ENCODE measurements around the gene ANKRD12. TPM values are rescaled to one million over a fixed set of nuclear protein-coding genes. Genes with fewer than 3 reads are reported as not detected.

The ANKRD12 gene
- polyA plus RNA-seq, 1 donor from 2014 or later, result 32.3 TPM

- Histone ChIP-seq H3K36me3 (ENCODE audit: insufficient read depth, low read length) (no peaks in the 10 kb centered on the region), H3K27ac (ENCODE audit: low read length) (no peak overlapping the region), H3K9ac (ENCODE audit: low read length) (no peak overlapping the region), H2AFZ (ENCODE audit: low read depth, low read length) (no peak overlapping the region), H3K4me2 (ENCODE audit: low read length) (no peak overlapping the region), H3K9me2 (ENCODE audit: insufficient read depth, low read length) (no peaks in the 10 kb centered on the region), H3K79me2 (replicated peaks; ENCODE audit: insufficient read depth, low read length) (no peaks in the 10 kb centered on the region), H3F3A (ENCODE audit: insufficient read depth, low read length, poor library complexity, severe bottlenecking) (no peaks in the 10 kb centered on the region), H3K4me3 (ENCODE audit: low read length) (no peak overlapping the region), H4K20me1 (ENCODE audit: insufficient read depth) (no peaks in the 10 kb centered on the region), H3K27me3 (ENCODE audit: insufficient read depth, low read depth, low read length) (no peaks in the 10 kb centered on the region), H3K9me3 (ENCODE audit: low read length) (no peaks in the 10 kb centered on the region)
- TF ChIP-seq RAD21 (conservative IDR thresholded peaks at IDR 0.05) (no peak), TAF1 (IDR thresholded peaks at IDR 0.05; ENCODE audit: low read depth) (no peak), POLR2AphosphoS5 (IDR thresholded peaks at IDR 0.05) (no peak), EZH2 (IDR thresholded peaks at IDR 0.05; ENCODE audit: borderline replicate concordance, insufficient read depth, low read length, poor library complexity, severe bottlenecking) (no peak), EP300 (conservative IDR thresholded peaks at IDR 0.05; ENCODE audit: poor library complexity, severe bottlenecking) (no peak), SMC3 (conservative IDR thresholded peaks at IDR 0.05; ENCODE audit: poor library complexity) (no peak), MXI1 (conservative IDR thresholded peaks at IDR 0.05; ENCODE audit: poor library complexity, severe bottlenecking) (no peak)
- TF ChIP-seq, protein P1, sequence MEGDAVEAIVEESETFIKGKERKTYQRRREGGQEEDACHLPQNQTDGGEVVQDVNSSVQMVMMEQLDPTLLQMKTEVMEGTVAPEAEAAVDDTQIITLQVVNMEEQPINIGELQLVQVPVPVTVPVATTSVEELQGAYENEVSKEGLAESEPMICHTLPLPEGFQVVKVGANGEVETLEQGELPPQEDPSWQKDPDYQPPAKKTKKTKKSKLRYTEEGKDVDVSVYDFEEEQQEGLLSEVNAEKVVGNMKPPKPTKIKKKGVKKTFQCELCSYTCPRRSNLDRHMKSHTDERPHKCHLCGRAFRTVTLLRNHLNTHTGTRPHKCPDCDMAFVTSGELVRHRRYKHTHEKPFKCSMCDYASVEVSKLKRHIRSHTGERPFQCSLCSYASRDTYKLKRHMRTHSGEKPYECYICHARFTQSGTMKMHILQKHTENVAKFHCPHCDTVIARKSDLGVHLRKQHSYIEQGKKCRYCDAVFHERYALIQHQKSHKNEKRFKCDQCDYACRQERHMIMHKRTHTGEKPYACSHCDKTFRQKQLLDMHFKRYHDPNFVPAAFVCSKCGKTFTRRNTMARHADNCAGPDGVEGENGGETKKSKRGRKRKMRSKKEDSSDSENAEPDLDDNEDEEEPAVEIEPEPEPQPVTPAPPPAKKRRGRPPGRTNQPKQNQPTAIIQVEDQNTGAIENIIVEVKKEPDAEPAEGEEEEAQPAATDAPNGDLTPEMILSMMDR (IDR thresholded peaks at IDR 0.05; ENCODE audit: poor library complexity, severe bottlenecking), result no peak
- TF ChIP-seq, protein P2, sequence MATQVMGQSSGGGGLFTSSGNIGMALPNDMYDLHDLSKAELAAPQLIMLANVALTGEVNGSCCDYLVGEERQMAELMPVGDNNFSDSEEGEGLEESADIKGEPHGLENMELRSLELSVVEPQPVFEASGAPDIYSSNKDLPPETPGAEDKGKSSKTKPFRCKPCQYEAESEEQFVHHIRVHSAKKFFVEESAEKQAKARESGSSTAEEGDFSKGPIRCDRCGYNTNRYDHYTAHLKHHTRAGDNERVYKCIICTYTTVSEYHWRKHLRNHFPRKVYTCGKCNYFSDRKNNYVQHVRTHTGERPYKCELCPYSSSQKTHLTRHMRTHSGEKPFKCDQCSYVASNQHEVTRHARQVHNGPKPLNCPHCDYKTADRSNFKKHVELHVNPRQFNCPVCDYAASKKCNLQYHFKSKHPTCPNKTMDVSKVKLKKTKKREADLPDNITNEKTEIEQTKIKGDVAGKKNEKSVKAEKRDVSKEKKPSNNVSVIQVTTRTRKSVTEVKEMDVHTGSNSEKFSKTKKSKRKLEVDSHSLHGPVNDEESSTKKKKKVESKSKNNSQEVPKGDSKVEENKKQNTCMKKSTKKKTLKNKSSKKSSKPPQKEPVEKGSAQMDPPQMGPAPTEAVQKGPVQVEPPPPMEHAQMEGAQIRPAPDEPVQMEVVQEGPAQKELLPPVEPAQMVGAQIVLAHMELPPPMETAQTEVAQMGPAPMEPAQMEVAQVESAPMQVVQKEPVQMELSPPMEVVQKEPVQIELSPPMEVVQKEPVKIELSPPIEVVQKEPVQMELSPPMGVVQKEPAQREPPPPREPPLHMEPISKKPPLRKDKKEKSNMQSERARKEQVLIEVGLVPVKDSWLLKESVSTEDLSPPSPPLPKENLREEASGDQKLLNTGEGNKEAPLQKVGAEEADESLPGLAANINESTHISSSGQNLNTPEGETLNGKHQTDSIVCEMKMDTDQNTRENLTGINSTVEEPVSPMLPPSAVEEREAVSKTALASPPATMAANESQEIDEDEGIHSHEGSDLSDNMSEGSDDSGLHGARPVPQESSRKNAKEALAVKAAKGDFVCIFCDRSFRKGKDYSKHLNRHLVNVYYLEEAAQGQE (IDR thresholded peaks at IDR 0.05; ENCODE audit: borderline replicate concordance), result no peak
These were observed 39.2 kb upstream of the ANKRD12 start for GRCh38 chr18:9097349-9097748.

- no peak overlapping the region for H3K27ac ChIP-seq (ENCODE audit: low read length)
- no peaks in the 10 kb centered on the region for H4K20me1 ChIP-seq (ENCODE audit: insufficient read depth)
- H3K9ac ChIP-seq (ENCODE audit: low read length), result no peak overlapping the region
- H3K9me3 ChIP-seq (ENCODE audit: low read length), result no peaks in the 10 kb centered on the region
- peaks cover 31% of the 10 kb centered on the region for H3K79me2 ChIP-seq (replicated peaks; ENCODE audit: insufficient read depth, low read length)
- peaks cover 3% of the 10 kb centered on the region for H3F3A ChIP-seq (ENCODE audit: insufficient read depth, low read length, poor library complexity, severe bottlenecking)
- no peak overlapping the region for H2AFZ ChIP-seq (ENCODE audit: low read depth, low read length)
- H3K4me3 ChIP-seq (ENCODE audit: low read length), result no peak overlapping the region
- TF ChIP-seq MXI1 (conservative IDR thresholded peaks at IDR 0.05; ENCODE audit: poor library complexity, severe bottlenecking) (no peak), TAF1 (IDR thresholded peaks at IDR 0.05; ENCODE audit: low read depth) (no peak), POLR2AphosphoS5 (IDR thresholded peaks at IDR 0.05) (no peak)
- TF ChIP-seq, protein P2 (IDR thresholded peaks at IDR 0.05; ENCODE audit: borderline replicate concordance), result no peak
- no peaks in the 10 kb centered on the region for H3K9me2 ChIP-seq (ENCODE audit: insufficient read depth, low read length)
- no peaks in the 10 kb centered on the region for H3K27me3 ChIP-seq (ENCODE audit: insufficient read depth, low read depth, low read length)
- H3K36me3 ChIP-seq (ENCODE audit: insufficient read depth, low read length), result no peaks in the 10 kb centered on the region
- H3K4me2 ChIP-seq (ENCODE audit: low read length), result no peak overlapping the region
These were observed 35.8 kb upstream of the ANKRD12 start for GRCh38 chr18:9100796-9101195.

Data from neural cell (in vitro differentiated cells).